GM19468 (cell line): ENCODE measurements around the gene BEST1.
"Not testable (repeated sequence)": the region's sequence is repeated elsewhere in the genome, so short reads cannot be mapped to it uniquely, and the experiment has no call there.

Experiments used
- ATAC-seq: cut with Tn5 transposase; IDR thresholded peaks from one replicate; pipeline ENCODE4 v1.9.1; 2021; ENCODE audit warnings: mild to moderate bottlenecking, moderate library complexity, moderate number of reproducible peaks; ENCODE audit not compliant: unreplicated experiment; ENCODE audit errors: extremely low read depth

BEST1 gene

GRCh38 chr11:61946894-61947293, 3.3 kb upstream of the BEST1 start:
- ATAC-seq = no peak

GRCh38 chr11:61947486-61948210, 2.5 kb upstream of the BEST1 start:
- ATAC-seq = no peak

GRCh38 chr11:61948505-61948904, 1.6 kb upstream of the BEST1 start:
- no peak for ATAC-seq

- no peak for ATAC-seq
Measured at GRCh38 chr11:61949169-61950034, 749 bp upstream of the BEST1 start.

GRCh38 chr11:61951484-61952135, 1.5 kb downstream of the BEST1 start:
- no peak for ATAC-seq

GRCh38 chr11:61952882-61953281, 2.7 kb downstream of the BEST1 start:
- ATAC-seq = no peak

GRCh38 chr11:61953632-61954031, 3.5 kb downstream of the BEST1 start:
- ATAC-seq = not testable (repeated sequence)

GRCh38 chr11:61954106-61954850, 4.1 kb downstream of the BEST1 start:
- no peak for ATAC-seq

GRCh38 chr11:61954851-61955421, 4.8 kb downstream of the BEST1 start:
- no peak for ATAC-seq

- ATAC-seq = no peak
Measured at GRCh38 chr11:61955422-61956135, 5.4 kb downstream of the BEST1 start.

- ATAC-seq = no peak
Measured at GRCh38 chr11:61956191-61957020, 6.3 kb downstream of the BEST1 start.

GRCh38 chr11:61957021-61957770, 7.0 kb downstream of the BEST1 start:
- no peak for ATAC-seq

- ATAC-seq = no peak
Measured at GRCh38 chr11:61958590-61958989, 8.4 kb downstream of the BEST1 start.

- no peak for ATAC-seq
Measured at GRCh38 chr11:61959114-61959513, 9.0 kb downstream of the BEST1 start.

- ATAC-seq = no peak
Measured at GRCh38 chr11:61959678-61960077, 9.5 kb downstream of the BEST1 start.

GRCh38 chr11:61960532-61960931, 10.4 kb downstream of the BEST1 start:
- no peak for ATAC-seq

GRCh38 chr11:61961570-61962212, 11.5 kb downstream of the BEST1 start:
- ATAC-seq = no peak
